ENCODE results near the gene BBIP1. TPM values are rescaled to one million over a fixed set of nuclear protein-coding genes. Genes with fewer than 3 reads are reported as not detected.

BBIP1 gene
- total and polyA plus RNA-seq, 2 experiments from 2014 or later, result 14.8 to 56.5 TPM

- TF ChIP-seq REST (IDR thresholded peaks at IDR 0.05; ENCODE audit: unreplicated experiment) (no peak), ZNF331 (CRISPR knock-in tag; IDR thresholded peaks at IDR 0.05; ENCODE audit: low read depth) (no peak), STAT1 (IDR thresholded peaks at IDR 0.05; ENCODE audit: unreplicated experiment) (no peak), JUNB (IDR thresholded peaks at IDR 0.05; ENCODE audit: unreplicated experiment) (no peak), ZNF114 (CRISPR knock-in tag; IDR thresholded peaks at IDR 0.05) (no peak), ETS1 (IDR thresholded peaks at IDR 0.05) (no peak), EZH2 (IDR thresholded peaks at IDR 0.05; ENCODE audit: low read depth, unreplicated experiment) (no peak), POLR2AphosphoS5 (IDR thresholded peaks at IDR 0.05; ENCODE audit: low read depth) (no peak), CTCF (conservative IDR thresholded peaks at IDR 0.05; ENCODE audit: low read depth in 2 of 2) (no peak), NANOG (IDR thresholded peaks at IDR 0.05; ENCODE audit: borderline replicate concordance) (no peak)
Measured at GRCh38 chr10:110946496-110946895, 27.5 kb upstream of the BBIP1 start (continued).

- ATAC-seq (no peak), DNase-seq (ENCODE audit: low spot score) (no peak)
- Mint-ChIP-seq H3K4me1 (peaks cover 29% of the 10 kb centered on the region), H3K27me3 (ENCODE audit: insufficient read depth, low read depth, poor library complexity) (peaks cover 2% of the 10 kb centered on the region), H3K27ac (no peak overlapping the region), H3K36me3 (ENCODE audit: low read depth) (peaks cover 4% of the 10 kb centered on the region; the same call in 2 of the 3 replicates), H3K4me3 (no peak overlapping the region), H3K9me3 (no peaks in the 10 kb centered on the region)
- no peak overlapping the region for H2AFZ ChIP-seq
- H3K27me3 ChIP-seq (ENCODE audit: insufficient read depth), result no peaks in the 10 kb centered on the region
- no peaks in the 10 kb centered on the region for H3K36me3 ChIP-seq (ENCODE audit: insufficient read depth)
- no peak overlapping the region for H3K27ac ChIP-seq (ENCODE audit: low read depth)
- H3K4me3 ChIP-seq, result no peak overlapping the region
- no peak overlapping the region for H3K4me2 ChIP-seq
- no peaks in the 10 kb centered on the region for H3K9me2 ChIP-seq (ENCODE audit: insufficient read depth)
- H3K79me2 ChIP-seq (replicated peaks; ENCODE audit: insufficient read depth), result peaks cover 80% of the 10 kb centered on the region
- H3F3A ChIP-seq (replicated peaks; ENCODE audit: low read depth), result no peaks in the 10 kb centered on the region
- H3K4me1 ChIP-seq (ENCODE audit: insufficient read depth), result peaks cover 20% of the 10 kb centered on the region
- peaks cover 8% of the 10 kb centered on the region for H4K20me1 ChIP-seq (replicated peaks; ENCODE audit: insufficient read depth)
- no peak for TF ChIP-seq ZNF331 (CRISPR knock-in tag; IDR thresholded peaks at IDR 0.05; ENCODE audit: low read depth)
- no peak for TF ChIP-seq EZH2 (IDR thresholded peaks at IDR 0.05; ENCODE audit: low read depth, unreplicated experiment)
- TF ChIP-seq POLR2AphosphoS5 (IDR thresholded peaks at IDR 0.05; ENCODE audit: low read depth), result no peak
- TF ChIP-seq EZH2phosphoT487 (IDR thresholded peaks at IDR 0.05; ENCODE audit: unreplicated experiment), result no peak
- no peak for TF ChIP-seq ZNF114 (CRISPR knock-in tag; IDR thresholded peaks at IDR 0.05)
- no peak for TF ChIP-seq JUNB (IDR thresholded peaks at IDR 0.05; ENCODE audit: unreplicated experiment)
- no peak for TF ChIP-seq NANOG (IDR thresholded peaks at IDR 0.05; ENCODE audit: borderline replicate concordance)
- no peak for TF ChIP-seq CTCF (conservative IDR thresholded peaks at IDR 0.05; ENCODE audit: low read depth in 2 of 2)
Measured at GRCh38 chr10:110944792-110945396, 25.9 kb upstream of the BBIP1 start.

All from GM23338 (cell line).